ENCODE measurements around the gene CPNE5. TPM values are rescaled to one million over a fixed set of nuclear protein-coding genes. Genes with fewer than 3 reads are reported as not detected.

CPNE5 gene
- polyA plus RNA-seq, 1 donor (not counting 4 experiments of a cell fraction or from before 2014, with no cell fraction given), result 0.05 TPM

GRCh38 chr6:36714511-36714910 lies 124.7 kb downstream of the CPNE5 start:
- dilution Hi-C loops (cut with MboI; ENCODE audit: extremely low pct_ligation_motif_present, low sequenced_read_pairs), result no loop called here
- H3K4me2 ChIP-seq (ENCODE audit: control insufficient read depth, extremely low read depth, insufficient read depth, low read depth, low read length), result no peak overlapping the region
- no peaks in the 10 kb centered on the region for H3K79me2 ChIP-seq (ENCODE audit: control insufficient read depth, insufficient read depth, low read length)
- peaks cover 9% of the 10 kb centered on the region for H3K4me1 ChIP-seq (ENCODE audit: control insufficient read depth, extremely low read depth, insufficient read depth, low read length)
- H3K27ac ChIP-seq (ENCODE audit: control insufficient read depth, insufficient read depth, low read length), result no peak overlapping the region
- no peak overlapping the region for H3K4me3 ChIP-seq (ENCODE audit: control insufficient read depth in 2 of 3, extremely low read depth in 1 of 3, insufficient read depth in 2 of 3, low read depth in 1 of 3, low read length in 3 of 3)
- H3K9me1 ChIP-seq (ENCODE audit: control insufficient read depth, extremely low read depth, insufficient read depth, low read length), result no peaks in the 10 kb centered on the region
- TF ChIP-seq CTCF (optimal IDR thresholded peaks at IDR 0.05 in 1 of 3, IDR thresholded peaks at IDR 0.05 in 1 of 3, conservative IDR thresholded peaks at IDR 0.05 in 1 of 3; ENCODE audit: extremely low read depth in 1 of 3, insufficient read depth in 2 of 3, low read length in 3 of 3) (no peak), EZH2 (IDR thresholded peaks at IDR 0.05; ENCODE audit: low read length) (no peak)
- FAIRE-seq (no peak), DNase-seq (ENCODE audit: low read depth, low spot score) (no peak)
- H3K36me3 ChIP-seq (ENCODE audit: control insufficient read depth in 2 of 2, extremely low read depth in 1 of 2, insufficient read depth in 2 of 2, low read length in 2 of 2), result no peaks in the 10 kb centered on the region
- H3K27me3 ChIP-seq (ENCODE audit: control insufficient read depth, extremely low read depth, insufficient read depth, low read length), result peaks cover 4% of the 10 kb centered on the region
- no peak overlapping the region for H3K9ac ChIP-seq (ENCODE audit: control insufficient read depth, extremely low read depth, insufficient read depth, low read length)
- no peaks in the 10 kb centered on the region for H4K20me1 ChIP-seq (ENCODE audit: control insufficient read depth, extremely low read depth, insufficient read depth, low read length)
- H2AFZ ChIP-seq (ENCODE audit: control insufficient read depth, low read length), result no peak overlapping the region
- H3K9me3 ChIP-seq (ENCODE audit: control insufficient read depth, low read depth, low read length), result no peaks in the 10 kb centered on the region

- H3K27ac ChIP-seq (ENCODE audit: control insufficient read depth, insufficient read depth, low read length), result no peak overlapping the region
- no peak overlapping the region for H3K9ac ChIP-seq (ENCODE audit: control insufficient read depth, extremely low read depth, insufficient read depth, low read length)
- H3K36me3 ChIP-seq (ENCODE audit: control insufficient read depth in 2 of 2, extremely low read depth in 1 of 2, insufficient read depth in 2 of 2, low read length in 2 of 2), result no peaks in the 10 kb centered on the region
- dilution Hi-C loops (cut with MboI; ENCODE audit: extremely low pct_ligation_motif_present, low sequenced_read_pairs), result no loop called here
- H3K79me2 ChIP-seq (ENCODE audit: control insufficient read depth, insufficient read depth, low read length), result no peaks in the 10 kb centered on the region
- H2AFZ ChIP-seq (ENCODE audit: control insufficient read depth, low read length), result no peak overlapping the region
- H3K9me3 ChIP-seq (ENCODE audit: control insufficient read depth, low read depth, low read length), result no peaks in the 10 kb centered on the region
- no peak for FAIRE-seq
- DNase-seq (ENCODE audit: low read depth, low spot score), result no peak
- H3K4me3 ChIP-seq (ENCODE audit: control insufficient read depth in 2 of 3, extremely low read depth in 1 of 3, insufficient read depth in 2 of 3, low read depth in 1 of 3, low read length in 3 of 3), result no peak overlapping the region
- H3K27me3 ChIP-seq (ENCODE audit: control insufficient read depth, extremely low read depth, insufficient read depth, low read length), result peaks cover 4% of the 10 kb centered on the region
- H3K4me1 ChIP-seq (ENCODE audit: control insufficient read depth, extremely low read depth, insufficient read depth, low read length), result peaks cover 9% of the 10 kb centered on the region
- no peaks in the 10 kb centered on the region for H3K9me1 ChIP-seq (ENCODE audit: control insufficient read depth, extremely low read depth, insufficient read depth, low read length)
- H3K4me2 ChIP-seq (ENCODE audit: control insufficient read depth, extremely low read depth, insufficient read depth, low read depth, low read length), result no peak overlapping the region
- H4K20me1 ChIP-seq (ENCODE audit: control insufficient read depth, extremely low read depth, insufficient read depth, low read length), result no peaks in the 10 kb centered on the region
- TF ChIP-seq EZH2 (IDR thresholded peaks at IDR 0.05; ENCODE audit: low read length), result no peak
- TF ChIP-seq CTCF (optimal IDR thresholded peaks at IDR 0.05 in 1 of 3, IDR thresholded peaks at IDR 0.05 in 1 of 3, conservative IDR thresholded peaks at IDR 0.05 in 1 of 3; ENCODE audit: extremely low read depth in 1 of 3, insufficient read depth in 2 of 3, low read length in 3 of 3), result no peak
Observed at GRCh38 chr6:36713846-36714245, 125.4 kb downstream of the CPNE5 start.

Measured in keratinocyte (primary cell).